AG04449 (cell line): ENCODE data around the gene THSD4.

ENCODE experiments used
- CTCF ChIA-PET: fragments of 350-600 bp; formaldehyde crosslinking; extraction: SDS; loops from one replicate; lab custom pipeline; 2021; ENCODE audit warnings: antibody characterized with exemption; lab: Yijun Ruan, JAX
- POLR2A ChIA-PET: fragments of 400-600, 350-600 bp; formaldehyde crosslinking; extraction: SDS; loops from one replicate; lab custom pipeline; 2020; ENCODE audit warnings: antibody characterized with exemption, inconsistent platforms; lab: Yijun Ruan, JAX
- DNase-seq: peaks from one replicate; pipeline ENCODE4 v3.0.0-alpha.2; 2010; ENCODE audit warnings: low read depth, low spot score
- H3K4me3 ChIP-seq: 2 replicates; pipeline ENCODE4 v1.5.1; 2011; ENCODE audit warnings: low read depth, mild to moderate bottlenecking, control low read depth, low read length
- CTCF ChIP-seq: IDR thresholded peaks from one replicate; pipeline ENCODE4 v1.5.1; 2011; ENCODE audit warnings: mild to moderate bottlenecking, moderate library complexity, low read length, control low read depth, inconsistent platforms; ENCODE audit not compliant: insufficient read depth; ENCODE audit errors: missing control alignments

The THSD4 gene

DNA sequence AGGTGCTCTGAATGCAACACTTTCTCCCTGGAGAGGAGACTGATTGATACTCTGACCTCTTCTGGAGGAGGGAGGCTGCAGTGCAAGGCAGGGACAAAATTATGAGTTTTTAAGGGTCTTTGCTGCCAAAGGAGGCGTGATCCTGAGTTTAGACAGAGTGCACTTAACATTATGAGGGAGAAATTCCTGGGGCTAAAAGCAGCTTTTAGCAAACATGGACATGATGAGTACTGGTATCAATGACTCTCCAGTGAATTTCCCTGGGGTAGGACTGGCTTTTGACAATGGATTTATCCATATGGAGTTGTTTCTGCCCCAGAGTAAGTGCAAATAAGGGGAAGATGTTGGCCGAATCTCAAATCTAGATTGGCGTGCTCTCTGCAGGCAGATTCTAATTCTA, 133.1 kb downstream of the THSD4 start:
- no peak for TF ChIP-seq CTCF
- DNase-seq: no peak
- ChIA-PET CTCF (interaction anchor here (1.0 kb wide), 1 partner anchor 14 kb away, joined by 4 read pairs; no protein-coding TSS in a partner anchor), POLR2A (no interaction called here)
- no peak overlapping the region for H3K4me3 ChIP-seq

DNA sequence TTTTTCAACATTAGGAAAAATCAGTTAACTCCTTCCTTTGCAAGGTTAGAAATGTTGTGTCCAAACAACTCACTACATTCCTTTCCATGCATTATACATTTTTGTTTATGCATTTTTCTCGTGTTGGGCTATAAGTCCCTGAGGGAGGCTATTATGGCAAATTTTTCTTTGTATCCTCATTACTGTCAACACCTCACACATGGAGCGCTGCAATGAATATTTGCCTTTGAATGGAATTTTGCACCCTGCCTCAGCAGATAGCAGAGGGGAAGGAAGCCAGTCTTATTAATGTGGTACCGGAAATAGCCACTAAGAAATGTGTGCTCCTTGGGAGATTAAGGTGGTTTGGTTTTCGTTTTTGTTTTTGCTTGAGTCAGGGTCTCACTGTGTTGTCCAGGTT, 134.7 kb downstream of the THSD4 start:
- no peak for DNase-seq
- TF ChIP-seq CTCF: no peak
- ChIA-PET POLR2A (no interaction called here), CTCF (interaction anchor here (0.6 kb wide), 1 partner anchor 141 kb away, joined by 3 read pairs; no protein-coding TSS in a partner anchor)
- no peak overlapping the region for H3K4me3 ChIP-seq

GRCh38 chr15:71250936-71251583, 135.8 kb downstream of the THSD4 start:
- ChIA-PET POLR2A (no interaction called here), CTCF (no interaction called here)
- no peak for TF ChIP-seq CTCF
- H3K4me3 ChIP-seq: no peak overlapping the region
- no peak for DNase-seq

DNA sequence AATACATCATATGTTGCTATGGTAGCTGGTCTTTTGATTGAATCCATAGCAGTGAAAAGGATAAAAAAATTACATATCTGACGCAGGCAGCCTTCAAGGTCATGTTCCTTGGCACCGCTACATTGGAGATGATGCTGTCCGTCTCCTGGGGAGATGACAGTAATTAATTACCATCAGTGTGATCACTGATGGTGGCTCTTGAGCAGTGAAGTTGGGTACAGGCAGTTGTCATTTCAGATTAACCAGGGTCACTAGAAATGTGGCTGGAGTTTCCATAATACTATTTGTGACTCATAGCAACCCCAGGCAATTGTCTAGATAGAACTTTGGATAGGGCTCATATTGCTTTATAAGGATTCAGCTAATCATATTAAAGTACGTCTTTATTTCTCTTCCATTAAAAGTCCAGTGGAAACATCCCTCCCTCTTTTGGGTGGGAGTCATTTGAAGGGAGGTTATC, 136.3 kb downstream of the THSD4 start:
- POLR2A ChIA-PET: no interaction called here
- CTCF ChIA-PET: no interaction called here
- H3K4me3 ChIP-seq: no peak overlapping the region
- no peak for TF ChIP-seq CTCF
- no peak for DNase-seq

DNA sequence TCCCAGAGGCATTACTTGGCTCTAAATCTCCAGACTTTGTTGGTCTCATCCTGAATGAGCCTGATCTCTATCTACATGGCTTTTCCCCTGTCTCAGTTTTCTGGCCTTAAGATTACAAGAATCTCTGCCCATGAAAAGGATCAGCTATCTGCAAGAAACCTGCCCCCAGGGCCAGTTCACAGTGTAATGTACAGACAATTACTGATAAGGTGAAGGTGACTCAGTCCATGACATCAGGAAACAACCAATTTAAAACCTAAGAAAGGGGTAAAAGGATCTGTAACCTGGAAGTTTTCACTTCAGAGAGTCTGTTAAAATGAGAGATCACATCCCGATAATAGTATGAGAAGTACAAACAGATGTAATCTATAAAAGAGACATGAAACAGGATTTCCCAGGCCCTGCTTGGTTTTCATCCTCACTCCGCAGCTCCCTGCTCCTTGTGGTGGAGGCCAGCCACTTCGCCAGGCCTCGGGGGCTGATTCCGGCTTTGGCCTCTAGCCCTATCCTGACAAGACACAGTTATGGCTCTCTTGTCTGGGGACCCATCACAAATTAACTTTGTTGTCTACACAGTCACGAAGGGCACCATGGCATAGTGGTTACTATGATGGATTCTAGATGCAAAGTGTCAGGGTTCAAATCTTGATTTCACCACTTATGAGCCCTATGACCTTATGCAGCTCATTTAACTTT, 136.9 kb downstream of the THSD4 start:
- POLR2A ChIA-PET: no interaction called here
- CTCF ChIA-PET: interaction anchor here (1.4 kb wide), 1 partner anchor 15 kb away, joined by 3 read pairs; no protein-coding TSS in a partner anchor
- H3K4me3 ChIP-seq: no peak overlapping the region
- DNase-seq: no peak
- TF ChIP-seq CTCF: no peak

GRCh38 chr15:71252740-71253047, 137.4 kb downstream of the THSD4 start:
- no peak for TF ChIP-seq CTCF
- no peak overlapping the region for H3K4me3 ChIP-seq
- DNase-seq: no peak
- ChIA-PET CTCF (interaction anchor here (1.4 kb wide), 1 partner anchor 15 kb away, joined by 3 read pairs; no protein-coding TSS in a partner anchor), POLR2A (no interaction called here)
